ENCODE measurements around the gene PYGM. TPM values are rescaled to one million over a fixed set of nuclear protein-coding genes. Genes with fewer than 3 reads are reported as not detected.
A peak's percentile ranks its signal among the peaks of the same experiment; 100 is the strongest.

PYGM gene
- total RNA-seq, 1 donor from 2014 or later, result 2.0 TPM

DNA sequence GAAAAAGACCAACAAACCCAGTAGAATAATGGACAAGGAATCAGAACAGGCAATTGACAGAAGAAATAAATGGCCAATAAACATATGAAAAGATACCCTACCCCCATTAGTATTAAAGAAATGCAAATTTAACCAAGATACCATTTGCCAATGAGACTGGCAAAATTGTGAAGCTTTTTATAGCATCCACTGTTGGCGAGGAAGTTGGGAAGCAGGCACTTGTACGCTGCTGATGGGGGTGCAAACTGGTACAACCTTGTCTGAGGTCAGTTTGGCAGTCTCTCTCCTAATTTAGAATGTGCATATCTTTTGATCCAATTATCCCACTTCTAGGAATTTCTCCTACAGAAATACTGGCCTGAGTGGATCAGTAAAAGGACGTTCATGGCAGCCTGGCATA is 28.2 kb downstream of the PYGM start:
- Histone ChIP-seq H3K27me3 (no peaks in the 10 kb centered on the region), H3K4me3 (no peak overlapping the region), H3K9me3 (no peaks in the 10 kb centered on the region), H3K36me3 (no peaks in the 10 kb centered on the region), H3K4me1 (no peaks in the 10 kb centered on the region), H3K27ac (no peak overlapping the region)
- TF ChIP-seq, protein P1, sequence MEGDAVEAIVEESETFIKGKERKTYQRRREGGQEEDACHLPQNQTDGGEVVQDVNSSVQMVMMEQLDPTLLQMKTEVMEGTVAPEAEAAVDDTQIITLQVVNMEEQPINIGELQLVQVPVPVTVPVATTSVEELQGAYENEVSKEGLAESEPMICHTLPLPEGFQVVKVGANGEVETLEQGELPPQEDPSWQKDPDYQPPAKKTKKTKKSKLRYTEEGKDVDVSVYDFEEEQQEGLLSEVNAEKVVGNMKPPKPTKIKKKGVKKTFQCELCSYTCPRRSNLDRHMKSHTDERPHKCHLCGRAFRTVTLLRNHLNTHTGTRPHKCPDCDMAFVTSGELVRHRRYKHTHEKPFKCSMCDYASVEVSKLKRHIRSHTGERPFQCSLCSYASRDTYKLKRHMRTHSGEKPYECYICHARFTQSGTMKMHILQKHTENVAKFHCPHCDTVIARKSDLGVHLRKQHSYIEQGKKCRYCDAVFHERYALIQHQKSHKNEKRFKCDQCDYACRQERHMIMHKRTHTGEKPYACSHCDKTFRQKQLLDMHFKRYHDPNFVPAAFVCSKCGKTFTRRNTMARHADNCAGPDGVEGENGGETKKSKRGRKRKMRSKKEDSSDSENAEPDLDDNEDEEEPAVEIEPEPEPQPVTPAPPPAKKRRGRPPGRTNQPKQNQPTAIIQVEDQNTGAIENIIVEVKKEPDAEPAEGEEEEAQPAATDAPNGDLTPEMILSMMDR (IDR thresholded peaks at IDR 0.05), result no peak
- ATAC-seq (no peak), DNase-seq (no peak)
- intact Hi-C loops (cut with DNase I), result no loop called here

DNA sequence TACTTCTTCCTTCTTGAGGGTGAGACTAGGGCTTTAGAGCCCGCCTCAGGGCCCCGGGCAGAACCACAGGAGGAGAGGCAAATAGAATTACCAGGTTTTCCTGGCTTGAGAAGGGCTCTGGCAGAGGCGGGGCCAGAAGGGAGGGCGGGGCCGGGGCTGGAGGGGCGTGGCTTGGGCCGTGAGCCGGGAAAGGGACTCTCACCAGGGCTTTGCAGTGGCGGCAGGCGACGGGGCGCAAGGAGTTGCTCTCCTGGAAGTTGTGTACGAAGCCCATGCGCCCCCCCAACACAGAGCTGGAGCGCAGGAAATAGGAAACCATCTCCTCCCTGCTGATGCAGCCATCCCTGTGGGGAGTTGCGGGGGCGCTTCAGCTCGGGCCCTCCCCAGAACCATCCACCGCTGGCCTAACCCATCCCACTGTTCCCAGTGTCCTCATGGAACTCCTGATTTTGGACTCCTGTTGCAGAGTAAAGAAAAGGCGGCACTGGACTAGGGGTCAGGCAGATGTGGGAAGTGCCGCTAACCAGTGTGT is 29.9 kb downstream of the PYGM start:
- H3K36me3 ChIP-seq, result no peaks in the 10 kb centered on the region
- no peaks in the 10 kb centered on the region for H3K27me3 ChIP-seq
- ATAC-seq (peak; percentile 74), DNase-seq (peak; percentile 73)
- H3K9me3 ChIP-seq, result no peaks in the 10 kb centered on the region
- no peak overlapping the region for H3K27ac ChIP-seq
- TF ChIP-seq, protein P1 (IDR thresholded peaks at IDR 0.05), result no peak
- intact Hi-C loops (cut with DNase I), result no loop called here
- H3K4me1 ChIP-seq, result no peaks in the 10 kb centered on the region
- no peak overlapping the region for H3K4me3 ChIP-seq

DNA sequence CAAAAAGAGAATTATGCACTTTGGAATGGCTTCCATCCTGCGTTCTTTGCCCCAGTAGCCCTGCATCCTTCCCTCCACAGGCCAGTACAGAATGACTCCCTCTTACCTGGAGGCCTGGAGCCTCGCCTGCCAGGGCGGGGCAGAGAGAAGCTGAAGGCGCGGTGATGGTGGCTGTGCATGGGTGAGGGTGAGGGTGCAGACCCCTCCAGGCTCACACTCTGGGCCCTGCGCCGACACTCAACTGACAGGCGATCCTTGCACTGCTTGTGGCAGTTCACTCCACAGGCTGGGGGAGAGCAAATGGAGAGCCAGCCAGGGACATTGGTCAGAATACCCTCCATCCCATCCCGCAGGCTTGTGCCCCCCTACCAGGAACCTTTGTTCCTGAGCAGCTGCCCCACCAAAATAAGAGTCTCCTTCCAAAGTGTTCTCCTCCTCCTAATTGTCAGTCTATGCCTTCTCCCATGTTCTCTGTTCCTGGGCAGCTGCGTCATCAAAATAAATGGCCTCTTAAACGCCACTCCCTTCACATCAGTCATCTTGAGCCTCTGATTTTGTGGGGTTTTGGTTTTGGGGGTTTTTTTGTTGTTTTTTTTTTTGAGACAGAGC is 30.9 kb downstream of the PYGM start:
- TF ChIP-seq, protein P1 (IDR thresholded peaks at IDR 0.05), result no peak
- DNase-seq, result peak; percentile 43
- no peaks in the 10 kb centered on the region for H3K36me3 ChIP-seq
- ATAC-seq, result no peak
- H3K9me3 ChIP-seq, result no peaks in the 10 kb centered on the region
- no peaks in the 10 kb centered on the region for H3K4me1 ChIP-seq
- intact Hi-C loops (cut with DNase I), result no loop called here
- H3K27ac ChIP-seq, result no peak overlapping the region
- H3K27me3 ChIP-seq, result no peaks in the 10 kb centered on the region
- H3K4me3 ChIP-seq, result no peak overlapping the region

DNA sequence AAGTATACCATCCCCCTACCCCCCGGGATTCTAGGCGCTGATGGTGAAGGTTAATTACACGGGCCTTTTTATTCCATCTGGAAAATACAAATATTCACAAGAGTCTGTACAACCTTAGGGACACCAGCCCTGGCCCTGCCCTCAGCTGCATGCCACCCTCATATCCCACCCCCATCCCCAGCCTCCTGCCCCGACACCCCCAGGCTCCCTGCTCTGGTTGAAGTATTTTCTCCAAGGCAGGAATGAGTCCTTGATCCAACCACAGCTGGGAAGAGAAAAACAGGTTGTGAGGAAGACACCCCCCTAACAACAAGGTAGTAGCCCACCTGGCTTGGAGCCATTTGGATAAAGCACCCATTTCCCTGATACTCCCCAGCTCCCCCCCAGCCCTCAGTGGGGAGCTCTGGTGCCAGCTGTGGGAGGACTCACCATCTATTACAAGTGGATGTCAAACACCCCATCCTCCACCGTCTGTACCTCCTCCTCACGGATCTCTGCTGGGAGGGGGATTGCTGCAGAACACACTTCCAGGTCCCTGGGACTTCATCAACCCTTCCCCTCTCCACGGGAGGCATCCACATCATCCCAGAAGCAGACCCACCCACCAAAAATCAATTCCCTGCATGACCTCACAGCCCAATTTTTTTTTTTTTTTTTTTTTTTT is 32.8 kb downstream of the PYGM start:
- DNase-seq, result peak; percentile 22
- H3K4me1 ChIP-seq, result peaks cover 7% of the 10 kb centered on the region
- no peak for ATAC-seq
- TF ChIP-seq, protein P1 (IDR thresholded peaks at IDR 0.05), result no peak
- no peak overlapping the region for H3K4me3 ChIP-seq
- H3K27me3 ChIP-seq, result peaks cover 4% of the 10 kb centered on the region
- intact Hi-C loops (cut with DNase I), result no loop called here
- H3K36me3 ChIP-seq, result no peaks in the 10 kb centered on the region
- H3K27ac ChIP-seq, result no peak overlapping the region
- H3K9me3 ChIP-seq, result no peaks in the 10 kb centered on the region

DNA sequence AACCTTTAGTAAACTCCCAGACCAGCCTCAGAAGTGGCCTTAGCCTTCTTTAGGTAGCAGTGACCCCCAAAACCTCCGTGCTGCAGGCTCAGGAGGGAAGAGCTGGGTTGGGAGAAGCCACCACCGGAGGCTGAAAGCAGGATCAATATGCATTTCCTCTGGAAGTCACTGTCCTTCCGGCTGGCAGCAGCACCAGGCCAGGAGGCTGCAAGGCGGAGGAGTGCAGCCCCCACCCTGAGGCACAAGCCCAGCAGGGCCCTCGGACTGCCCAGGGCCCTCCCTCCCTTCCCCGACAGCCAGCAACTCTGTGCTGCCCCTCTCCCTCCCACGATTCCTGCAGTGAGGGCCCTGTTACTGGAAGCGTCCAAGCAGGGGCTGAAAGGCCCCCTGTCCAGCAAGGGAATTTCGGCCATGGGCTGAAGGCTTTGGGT is 33.5 kb downstream of the PYGM start:
- no peaks in the 10 kb centered on the region for H3K9me3 ChIP-seq
- H3K4me3 ChIP-seq, result no peak overlapping the region
- peaks cover 7% of the 10 kb centered on the region for H3K4me1 ChIP-seq
- ATAC-seq (no peak), DNase-seq (peak; percentile 35)
- H3K27ac ChIP-seq, result no peak overlapping the region
- H3K27me3 ChIP-seq, result peaks cover 10% of the 10 kb centered on the region
- TF ChIP-seq, protein P1 (IDR thresholded peaks at IDR 0.05), result no peak
- intact Hi-C loops (cut with DNase I), result no loop called here
- H3K36me3 ChIP-seq, result no peaks in the 10 kb centered on the region

All from upper lobe of right lung (tissue), 1 donor.